Caco-2 (cell line): Measurements from ENCODE around the gene ARPC5. TPM values are rescaled to one million over a fixed set of nuclear protein-coding genes. Genes with fewer than 3 reads are reported as not detected.

Experiments used
- BruUV-seq: library from RNA; stranded (reverse); fragments of 400-500 nt; replicated peaks from 2 replicates; lab custom pipeline; 2021; lab: Mats Ljungman, UMichigan
- CTCF ChIA-PET: fragments of 300-600 bp; sonication (Branson Sonifier 250); formaldehyde crosslinking; loops from one replicate; lab custom pipeline; 2022; ENCODE audit warnings: antibody characterized with exemption; lab: Charles Lee
- POLR2A ChIA-PET: fragments of 300-600 bp; sonication (Branson Sonifier 250); formaldehyde crosslinking; loops from one replicate; lab custom pipeline; 2022; ENCODE audit warnings: antibody characterized with exemption; lab: Charles Lee
- DNase-seq, 2 experiments: peaks; one replicate each; pipeline versions ENCODE4 v3.0.0 to v3.0.0-alpha.2; 2020 to 2022
- H3K27me3 ChIP-seq: replicated peaks from 2 replicates; pipeline ENCODE4 v1.6.0; 2011; ENCODE audit warnings: low read length; ENCODE audit not compliant: control insufficient read depth, insufficient read depth
- H3K36me3 ChIP-seq: 2 replicates; pipeline ENCODE4 v1.5.1; 2011; ENCODE audit warnings: low read length; ENCODE audit not compliant: control insufficient read depth, insufficient read depth
- H3K4me1 ChIP-seq: fragments of 250-450 bp; sonication (Bioruptor Pico); 2 replicates; pipeline ENCODE4 v1.5.1; 2020; ENCODE audit warnings: mild to moderate bottlenecking
- H3K4me3 ChIP-seq: 2 replicates; pipeline ENCODE4 v1.5.1; 2011; ENCODE audit warnings: low read depth, mild to moderate bottlenecking, control low read depth, low read length
- H3K9me3 ChIP-seq: fragments of 250-450 bp; sonication (Bioruptor Pico); 2 replicates; pipeline ENCODE4 v1.5.1; 2020; ENCODE audit warnings: mild to moderate bottlenecking, moderate library complexity
- H3K27ac Mint-ChIP-seq: one replicate; pipeline ENCODE4 v1.8.0; 2022; ENCODE audit warnings: mixed read lengths; ENCODE audit not compliant: unreplicated experiment
- H3K27me3 Mint-ChIP-seq: one replicate; pipeline ENCODE4 v1.8.0; 2022; ENCODE audit warnings: mixed read lengths; ENCODE audit not compliant: insufficient read depth, unreplicated experiment
- H3K36me3 Mint-ChIP-seq: one replicate; pipeline ENCODE4 v1.8.0; 2022; ENCODE audit warnings: mild to moderate bottlenecking, mixed read lengths; ENCODE audit not compliant: insufficient read depth, unreplicated experiment
- H3K4me1 Mint-ChIP-seq: one replicate; pipeline ENCODE4 v1.8.0; 2022; ENCODE audit warnings: low read depth, mixed read lengths; ENCODE audit not compliant: unreplicated experiment
- H3K4me3 Mint-ChIP-seq: one replicate; pipeline ENCODE4 v1.8.0; 2022; ENCODE audit warnings: mild to moderate bottlenecking, moderate library complexity, mixed read lengths; ENCODE audit not compliant: unreplicated experiment
- H3K9me3 Mint-ChIP-seq: one replicate; pipeline ENCODE4 v1.8.0; 2022; ENCODE audit warnings: mixed read lengths; ENCODE audit not compliant: unreplicated experiment
- CTCF ChIP-seq, 2 experiments: fragments of 200-600 bp in 1 of 2; IDR thresholded peaks; 1 replicate in 1 of 2; 2 replicates in 1 of 2; pipeline versions ENCODE4 v1.5.1 to v1.8.0; 2011 to 2022; ENCODE audit warnings: antibody characterized with exemption in 1 of 2, control low read depth in 1 of 2, inconsistent platforms in 1 of 2, low read depth in 1 of 2, low read length in 1 of 2, mild to moderate bottlenecking in 1 of 2, moderate library complexity in 1 of 2; ENCODE audit not compliant: insufficient read depth in 1 of 2, severe bottlenecking in 1 of 2, unreplicated experiment in 1 of 2
- intact Hi-C: fragments of 100-400 bp; cut with micrococcal nuclease; formaldehyde crosslinking; loops from one replicate; pipeline ENCODE4 v1.10.0; 2022; ENCODE audit not compliant: unreplicated experiment
- total RNA-seq: library from RNA; stranded (reverse); gene quantifications from 2 replicates; pipeline ENCODE4 v1.2.3, GENCODE V29; 2022

ARPC5 gene
- total RNA-seq, 1 experiment from 2014 or later = 135 TPM

DNA sequence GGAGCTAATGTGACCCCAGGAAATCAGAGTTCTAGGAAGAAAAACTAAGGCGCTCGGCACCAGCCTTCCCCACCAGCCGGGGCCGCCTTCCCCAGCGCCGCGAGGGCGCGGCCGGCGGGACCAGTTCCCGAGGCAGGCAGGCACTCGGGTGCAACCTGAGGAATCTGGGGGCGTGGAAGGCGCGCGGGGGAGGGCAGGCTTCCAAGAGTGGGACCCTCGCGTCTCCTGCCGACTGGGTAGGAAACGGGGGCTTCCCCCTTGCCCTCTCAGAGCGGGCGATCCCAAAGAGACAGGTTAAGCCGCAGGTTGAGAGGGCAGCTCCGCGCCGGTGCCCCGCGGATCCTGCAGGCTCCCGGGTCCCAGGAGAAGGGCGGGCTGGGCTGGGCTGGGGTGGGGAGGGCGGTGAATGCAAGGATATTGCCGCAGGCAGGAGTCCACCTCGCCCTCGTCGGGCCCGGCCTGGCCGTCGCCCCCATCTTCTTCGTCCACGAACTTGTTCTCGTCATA is 431 bp downstream of the ARPC5 start:
- BruUV-seq = no TSS peak
- no peaks in the 10 kb centered on the region for H3K27me3 Mint-ChIP-seq
- no peaks in the 10 kb centered on the region for H3K36me3 ChIP-seq
- H3K4me3 ChIP-seq = peak overlapping the region; percentile 78
- ChIA-PET POLR2A (no interaction called here), CTCF (interaction anchor here (1.4 kb wide), 1 partner anchor 12 kb away, joined by 3 read pairs; no protein-coding TSS in a partner anchor)
- no peaks in the 10 kb centered on the region for H3K9me3 ChIP-seq
- H3K27me3 ChIP-seq = no peaks in the 10 kb centered on the region
- DNase-seq = peak; percentile 53 to 60
- H3K4me1 ChIP-seq = peaks cover 35% of the 10 kb centered on the region
- H3K27ac Mint-ChIP-seq = peak overlapping the region; percentile 90
- TF ChIP-seq CTCF (IDR thresholded peaks at IDR 0.05; ENCODE audit: insufficient read depth in 1 of 2, low read depth in 1 of 2, low read length in 1 of 2, severe bottlenecking in 1 of 2, unreplicated experiment in 1 of 2) = no peak
- intact Hi-C loops = loop anchor here (5.0 to 10.0 kb wide), 2 partner anchors 177 to 420 kb away; partner anchors contain the start of gene TSEN15
- H3K4me3 Mint-ChIP-seq = peak overlapping the region; percentile 91
- H3K4me1 Mint-ChIP-seq = peaks cover 19% of the 10 kb centered on the region
- peaks cover 29% of the 10 kb centered on the region for H3K36me3 Mint-ChIP-seq
- no peaks in the 10 kb centered on the region for H3K9me3 Mint-ChIP-seq

DNA sequence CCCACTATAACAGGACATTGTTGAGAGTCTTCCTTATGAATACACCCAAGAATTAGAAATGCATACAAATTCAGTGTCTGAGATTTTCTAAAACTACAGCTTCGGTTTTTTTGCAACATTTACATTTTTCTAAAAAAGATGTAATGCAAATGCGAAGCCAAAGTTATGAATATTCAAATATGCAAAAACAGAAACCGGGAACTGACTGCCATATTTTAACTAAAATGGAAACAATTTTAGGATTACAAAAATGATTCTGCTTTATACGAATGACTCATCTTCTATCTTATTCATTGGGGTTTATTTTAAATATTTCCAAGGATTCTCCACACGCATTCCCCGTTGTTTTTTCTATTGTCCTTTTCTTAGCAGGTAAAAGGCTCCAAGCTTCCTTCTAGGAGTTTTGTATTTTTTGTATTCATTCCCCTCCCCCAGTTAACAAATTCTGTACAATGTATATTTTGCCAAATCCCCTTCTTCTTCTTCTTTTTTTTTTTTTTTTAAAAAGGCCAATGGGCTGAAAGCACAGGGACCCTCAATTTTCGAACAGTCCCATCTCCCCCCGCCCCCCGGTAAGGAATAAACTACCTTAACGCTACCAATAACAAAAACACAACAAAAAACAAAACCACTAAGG is 1.0 kb downstream of the ARPC5 start:
- POLR2A ChIA-PET = interaction anchor here (0.7 kb wide), 1 partner anchor 32 kb away, joined by 6 read pairs; no protein-coding TSS in a partner anchor
- Histone ChIP-seq H3K36me3 (no peaks in the 10 kb centered on the region), H3K4me3 (peak overlapping the region; percentile 78), H3K4me1 (peaks cover 31% of the 10 kb centered on the region), H3K9me3 (no peaks in the 10 kb centered on the region), H3K27me3 (no peaks in the 10 kb centered on the region)
- CTCF ChIA-PET = interaction anchor here (0.7 to 1.5 kb wide), 3 partner anchors 12 to 416 kb away, joined by 3 to 5 read pairs (median 3); no protein-coding TSS in a partner anchor
- no peak for DNase-seq
- H3K27ac Mint-ChIP-seq = peak overlapping the region; percentile 90
- TSS peak; percentile 56 for BruUV-seq
- no peaks in the 10 kb centered on the region for H3K9me3 Mint-ChIP-seq
- peak overlapping the region; percentile 91 for H3K4me3 Mint-ChIP-seq
- H3K4me1 Mint-ChIP-seq = peaks cover 14% of the 10 kb centered on the region
- no peaks in the 10 kb centered on the region for H3K27me3 Mint-ChIP-seq
- peaks cover 34% of the 10 kb centered on the region for H3K36me3 Mint-ChIP-seq
- intact Hi-C loops = loop anchor here (5.0 to 10.0 kb wide), 2 partner anchors 178 to 420 kb away; partner anchors contain the start of gene TSEN15
- TF ChIP-seq CTCF (IDR thresholded peaks at IDR 0.05; ENCODE audit: insufficient read depth in 1 of 2, low read depth in 1 of 2, low read length in 1 of 2, severe bottlenecking in 1 of 2, unreplicated experiment in 1 of 2) = no peak

GRCh38 chr1:183633676-183634343 is 1.8 kb downstream of the ARPC5 start:
- H3K36me3 ChIP-seq = no peaks in the 10 kb centered on the region
- ChIA-PET POLR2A (no interaction called here), CTCF (interaction anchor here (0.7 to 1.5 kb wide), 5 partner anchors 11 to 66 kb away, joined by 3 to 5 read pairs (median 3); no protein-coding TSS in a partner anchor)
- H3K4me1 ChIP-seq = peaks cover 30% of the 10 kb centered on the region
- Mint-ChIP-seq H3K4me1 (peaks cover 14% of the 10 kb centered on the region), H3K27me3 (no peaks in the 10 kb centered on the region), H3K36me3 (peaks cover 41% of the 10 kb centered on the region), H3K9me3 (no peaks in the 10 kb centered on the region), H3K27ac (no peak overlapping the region), H3K4me3 (peak overlapping the region; percentile 91)
- BruUV-seq = no TSS peak
- H3K4me3 ChIP-seq = peak overlapping the region; percentile 78
- no peaks in the 10 kb centered on the region for H3K27me3 ChIP-seq
- peak in 1 of 2 experiments; percentile 57 for DNase-seq
- no peaks in the 10 kb centered on the region for H3K9me3 ChIP-seq
- peak; percentile 67 for TF ChIP-seq CTCF (IDR thresholded peaks at IDR 0.05; ENCODE audit: insufficient read depth in 1 of 2, low read depth in 1 of 2, low read length in 1 of 2, severe bottlenecking in 1 of 2, unreplicated experiment in 1 of 2)
- intact Hi-C loops = loop anchor here (1.0 to 10.0 kb wide), 2 partner anchors 282 to 421 kb away; partner anchors contain the start of gene TSEN15
